ENCODE results near the gene MFAP2. TPM values are rescaled to one million over a fixed set of nuclear protein-coding genes. Genes with fewer than 3 reads are reported as not detected.

The MFAP2 gene
- total RNA-seq, 4 donors from 2014 or later = 3.9 to 16.0 (median 5.4) TPM

DNA sequence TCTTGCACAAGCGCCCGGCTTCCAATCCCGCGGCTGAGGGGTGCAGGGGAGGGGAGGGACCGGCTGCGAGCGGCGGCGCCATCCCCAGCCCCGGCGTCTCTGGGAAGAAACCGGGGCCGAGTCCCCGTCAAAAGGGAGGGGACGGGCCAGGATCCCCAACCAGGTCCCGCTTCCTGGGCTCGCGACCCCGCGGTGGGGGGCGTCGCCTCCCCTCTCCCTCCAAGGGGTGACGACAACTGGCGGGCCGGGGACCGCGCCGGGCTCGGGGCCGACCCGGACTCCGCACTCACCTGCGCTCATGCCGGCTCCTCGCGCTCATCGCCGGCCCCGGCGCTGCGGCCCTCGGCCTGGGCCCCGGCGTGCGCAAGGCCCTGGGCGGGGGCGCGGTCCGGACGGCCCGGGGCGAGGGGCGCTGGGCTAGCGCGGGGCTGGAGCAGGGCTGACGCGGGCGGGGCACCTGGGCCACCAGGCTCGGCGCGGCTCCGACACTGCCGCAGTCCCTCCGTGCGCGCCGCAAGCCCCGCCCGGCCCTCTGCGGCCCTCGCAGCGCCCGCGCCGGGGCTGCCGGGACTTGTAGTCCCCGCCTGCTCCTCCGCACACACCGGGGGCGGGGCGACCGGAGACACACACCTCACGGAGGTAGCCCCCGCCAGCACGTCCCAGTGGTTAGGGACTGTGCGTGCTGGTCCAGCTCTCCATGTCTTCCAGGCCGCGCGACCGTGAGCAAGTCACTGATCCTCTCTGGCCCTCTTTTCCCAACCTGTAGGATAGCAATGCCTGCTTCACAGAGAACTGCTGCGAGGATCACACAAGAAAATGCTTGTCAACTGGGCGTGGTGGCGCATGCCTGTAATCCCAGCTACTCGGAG is 31.3 kb upstream of the MFAP2 start, which contains the start of gene ATP13A2:
ATP13A2 (minus strand) TSS at position 490 of the 869 bp plus-strand sequence; CDS start at position 300, 190 bp downstream.
- WGBS, 2 donors = 1 to 8% methylated on average over 12 to 20 of the region's 94 CpGs
- peak within 1 kb of the TSS; percentile 66 for H3K4me3 ChIP-seq (ENCODE audit: low read depth, poor library complexity, severe bottlenecking)
- peak; percentile 48 to 94 for DNase-seq (ENCODE audit: low spot score in 2 of 2)
- intact Hi-C loops (cut with DNase I; ENCODE audit: low total_unique reads) = no loop called here
- TF ChIP-seq POLR2A (IDR thresholded peaks at IDR 0.05) (no peak), CTCF (IDR thresholded peaks at IDR 0.05) (no peak)

GRCh38 chr1:17011092-17011438 is 30.6 kb upstream of the MFAP2 start:
- WGBS, 2 donors = 0 to 1% methylated on average over 13 to 15 of the region's 15 CpGs
- no peak for TF ChIP-seq CTCF (IDR thresholded peaks at IDR 0.05)
- TF ChIP-seq POLR2A (IDR thresholded peaks at IDR 0.05) = no peak
- peak overlapping the region; percentile 66 for H3K4me3 ChIP-seq (ENCODE audit: low read depth, poor library complexity, severe bottlenecking)
- intact Hi-C loops (cut with DNase I; ENCODE audit: low total_unique reads) = no loop called here
- DNase-seq (ENCODE audit: low spot score in 2 of 2) = no peak

- intact Hi-C loops (cut with DNase I; ENCODE audit: low total_unique reads) = no loop called here
- DNase-seq (ENCODE audit: low spot score in 2 of 2) = no peak
- no peak overlapping the region for H3K4me3 ChIP-seq (ENCODE audit: low read depth, poor library complexity, severe bottlenecking)
- WGBS, 2 donors = 38 to 63% methylated on average over 4 of the region's 4 CpGs
- TF ChIP-seq CTCF (IDR thresholded peaks at IDR 0.05) = no peak
- no peak for TF ChIP-seq POLR2A (IDR thresholded peaks at IDR 0.05)
These were observed 29.3 kb upstream of the MFAP2 start for GRCh38 chr1:17009706-17010105.

DNA sequence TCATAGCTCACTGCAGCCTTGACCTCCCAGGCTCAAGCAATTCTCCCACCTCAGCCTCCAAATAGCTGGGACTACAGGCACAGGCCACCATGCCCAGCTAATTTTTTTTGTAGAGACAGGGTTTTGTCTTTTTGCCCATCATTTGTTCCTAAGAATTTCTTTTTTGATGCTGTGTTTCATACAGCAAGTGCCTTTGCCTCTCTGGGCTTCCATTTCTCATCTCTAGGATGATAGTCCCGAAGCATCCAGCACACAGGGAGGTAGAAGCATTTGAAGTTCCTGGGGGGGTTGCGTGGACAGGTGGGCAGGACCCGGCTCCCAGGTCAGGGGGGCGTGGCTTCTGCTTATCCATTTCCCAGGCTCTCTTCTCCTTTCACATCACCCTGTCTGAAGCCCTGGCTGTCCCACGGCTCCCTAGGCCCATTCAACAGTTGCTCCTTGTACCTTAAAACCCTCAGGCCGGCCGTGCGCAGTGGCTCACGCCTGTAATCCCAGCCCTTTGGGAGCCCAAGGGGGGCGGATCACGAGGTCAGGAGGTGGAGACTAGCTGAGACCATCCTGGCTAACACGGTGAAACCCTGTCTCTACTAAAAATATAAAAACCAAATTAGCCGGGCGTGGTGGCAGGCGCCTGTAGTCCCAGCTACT is 27.9 kb upstream of the MFAP2 start:
- DNase-seq (ENCODE audit: low spot score in 2 of 2) = no peak
- WGBS, 2 donors = 87 to 93% methylated on average over 15 of the region's 15 CpGs
- intact Hi-C loops (cut with DNase I; ENCODE audit: low total_unique reads) = no loop called here
- TF ChIP-seq CTCF (IDR thresholded peaks at IDR 0.05) (no peak), POLR2A (IDR thresholded peaks at IDR 0.05) (no peak)
- no peak overlapping the region for H3K4me3 ChIP-seq (ENCODE audit: low read depth, poor library complexity, severe bottlenecking)

GRCh38 chr1:17007121-17007520 is 26.7 kb upstream of the MFAP2 start:
- H3K4me3 ChIP-seq (ENCODE audit: low read depth, poor library complexity, severe bottlenecking) = no peak overlapping the region
- WGBS, 2 donors = 85 to 87% methylated on average over 8 of the region's 8 CpGs
- intact Hi-C loops (cut with DNase I; ENCODE audit: low total_unique reads) = no loop called here
- no peak for DNase-seq (ENCODE audit: low spot score in 2 of 2)
- no peak for TF ChIP-seq CTCF (IDR thresholded peaks at IDR 0.05)
